Glutamatergic neuron (in vitro differentiated cells): ENCODE measurements around the gene SAMD8. TPM values are rescaled to one million over a fixed set of nuclear protein-coding genes. Genes with fewer than 3 reads are reported as not detected.

Experiments
- DNase-seq: peaks from one replicate; pipeline ENCODE4 v3.0.0; 2022
- H3K27ac Mint-ChIP-seq: one replicate; pipeline ENCODE4 v1.8.0; 2020; ENCODE audit warnings: mild to moderate bottlenecking, mixed read lengths, inconsistent platforms; ENCODE audit not compliant: unreplicated experiment
- H3K27me3 Mint-ChIP-seq: one replicate; pipeline ENCODE4 v1.8.0; 2020; ENCODE audit warnings: mild to moderate bottlenecking, moderate library complexity, mixed read lengths, inconsistent platforms; ENCODE audit not compliant: unreplicated experiment
- H3K36me3 Mint-ChIP-seq: one replicate; pipeline ENCODE4 v1.8.0; 2020; ENCODE audit warnings: mild to moderate bottlenecking, mixed read lengths, inconsistent platforms; ENCODE audit not compliant: unreplicated experiment
- H3K4me1 Mint-ChIP-seq: one replicate; pipeline ENCODE4 v1.8.0; 2020; ENCODE audit warnings: mild to moderate bottlenecking, low read depth, mixed read lengths, inconsistent platforms; ENCODE audit not compliant: unreplicated experiment
- H3K4me3 Mint-ChIP-seq: one replicate; pipeline ENCODE4 v1.8.0; 2020; ENCODE audit warnings: mild to moderate bottlenecking, mixed read lengths, inconsistent platforms; ENCODE audit not compliant: unreplicated experiment
- H3K9me3 Mint-ChIP-seq: one replicate; pipeline ENCODE4 v1.8.0; 2020; ENCODE audit warnings: mild to moderate bottlenecking, moderate library complexity, mixed read lengths, inconsistent platforms; ENCODE audit not compliant: unreplicated experiment
- long read RNA-seq: library from polyadenylated mRNA; unstranded; transcript quantifications from one replicate; pipeline ENCODE4 v2.0.0, GENCODE V29; 2020; ENCODE audit not compliant: unreplicated experiment
- total RNA-seq: library from RNA; stranded (reverse); fragmentation: NEBNext Ultra II Directional; extraction: Animal tissue kit (Norgen Biotek cat#: 25700); gene quantifications from one replicate; pipeline ENCODE4 v1.2.1, GENCODE V29; 2021; ENCODE audit not compliant: unreplicated experiment
- TF ChIP-seq, protein P1 (sequence below): fragments of 200-600 bp; sonication (generic); IDR thresholded peaks from one replicate; pipeline ENCODE4 v1.5.0; 2021; ENCODE audit not compliant: partially characterized antibody, unreplicated experiment

Gene SAMD8
- total RNA-seq, result 32.8 TPM
- long read RNA-seq, partial matches to known transcripts, result 2 of 5 reads
- long read RNA-seq, other reads (novel, unspliced or antisense), result 2 of 5 reads

DNA sequence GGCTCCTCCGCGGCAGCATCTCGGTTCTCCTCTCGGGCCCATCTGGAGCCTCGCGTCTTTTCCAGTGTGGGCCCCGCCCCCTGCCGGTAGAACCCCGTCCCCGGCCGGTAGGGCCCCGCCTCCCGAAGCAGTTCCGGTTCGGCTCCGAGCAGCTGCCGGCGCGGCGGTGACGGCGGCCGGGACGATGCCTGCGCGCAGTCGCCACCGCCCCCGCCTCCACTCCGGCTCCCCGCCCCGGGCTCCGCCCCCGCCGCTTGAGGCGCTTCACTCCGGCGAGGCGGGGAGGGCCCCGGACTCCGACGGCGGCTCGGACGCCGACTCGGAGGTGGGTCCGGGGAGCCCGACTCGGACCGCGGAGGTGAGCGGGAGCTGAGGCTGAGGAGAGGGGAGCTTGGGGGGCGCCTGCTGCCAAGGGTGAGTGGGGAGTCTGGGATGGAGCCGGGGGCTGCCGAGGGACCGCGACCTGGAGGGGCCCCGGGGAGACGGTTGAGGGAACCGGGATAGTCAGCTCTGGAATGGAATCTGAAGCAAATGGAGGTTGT, at the start of gene SAMD8:
Gene SAMD8 (plus strand): TSS at position 292 of the 542 bp plus-strand sequence. CDS start 38,873 bp downstream, outside the sequence.
- TF ChIP-seq, protein P1, sequence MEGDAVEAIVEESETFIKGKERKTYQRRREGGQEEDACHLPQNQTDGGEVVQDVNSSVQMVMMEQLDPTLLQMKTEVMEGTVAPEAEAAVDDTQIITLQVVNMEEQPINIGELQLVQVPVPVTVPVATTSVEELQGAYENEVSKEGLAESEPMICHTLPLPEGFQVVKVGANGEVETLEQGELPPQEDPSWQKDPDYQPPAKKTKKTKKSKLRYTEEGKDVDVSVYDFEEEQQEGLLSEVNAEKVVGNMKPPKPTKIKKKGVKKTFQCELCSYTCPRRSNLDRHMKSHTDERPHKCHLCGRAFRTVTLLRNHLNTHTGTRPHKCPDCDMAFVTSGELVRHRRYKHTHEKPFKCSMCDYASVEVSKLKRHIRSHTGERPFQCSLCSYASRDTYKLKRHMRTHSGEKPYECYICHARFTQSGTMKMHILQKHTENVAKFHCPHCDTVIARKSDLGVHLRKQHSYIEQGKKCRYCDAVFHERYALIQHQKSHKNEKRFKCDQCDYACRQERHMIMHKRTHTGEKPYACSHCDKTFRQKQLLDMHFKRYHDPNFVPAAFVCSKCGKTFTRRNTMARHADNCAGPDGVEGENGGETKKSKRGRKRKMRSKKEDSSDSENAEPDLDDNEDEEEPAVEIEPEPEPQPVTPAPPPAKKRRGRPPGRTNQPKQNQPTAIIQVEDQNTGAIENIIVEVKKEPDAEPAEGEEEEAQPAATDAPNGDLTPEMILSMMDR, result peak; percentile 76
- peak within 1 kb of the TSS; percentile 90 for H3K4me3 Mint-ChIP-seq
- peaks cover 8% of the 10 kb centered on the region for H3K27me3 Mint-ChIP-seq
- peak; percentile 98 for DNase-seq
- H3K36me3 Mint-ChIP-seq, result no peaks in the 10 kb centered on the region
- peak within 1 kb of the TSS; percentile 99 for H3K27ac Mint-ChIP-seq
- peaks cover 13% of the 10 kb centered on the region for H3K9me3 Mint-ChIP-seq
- H3K4me1 Mint-ChIP-seq, result peaks cover 6% of the 10 kb centered on the region

DNA sequence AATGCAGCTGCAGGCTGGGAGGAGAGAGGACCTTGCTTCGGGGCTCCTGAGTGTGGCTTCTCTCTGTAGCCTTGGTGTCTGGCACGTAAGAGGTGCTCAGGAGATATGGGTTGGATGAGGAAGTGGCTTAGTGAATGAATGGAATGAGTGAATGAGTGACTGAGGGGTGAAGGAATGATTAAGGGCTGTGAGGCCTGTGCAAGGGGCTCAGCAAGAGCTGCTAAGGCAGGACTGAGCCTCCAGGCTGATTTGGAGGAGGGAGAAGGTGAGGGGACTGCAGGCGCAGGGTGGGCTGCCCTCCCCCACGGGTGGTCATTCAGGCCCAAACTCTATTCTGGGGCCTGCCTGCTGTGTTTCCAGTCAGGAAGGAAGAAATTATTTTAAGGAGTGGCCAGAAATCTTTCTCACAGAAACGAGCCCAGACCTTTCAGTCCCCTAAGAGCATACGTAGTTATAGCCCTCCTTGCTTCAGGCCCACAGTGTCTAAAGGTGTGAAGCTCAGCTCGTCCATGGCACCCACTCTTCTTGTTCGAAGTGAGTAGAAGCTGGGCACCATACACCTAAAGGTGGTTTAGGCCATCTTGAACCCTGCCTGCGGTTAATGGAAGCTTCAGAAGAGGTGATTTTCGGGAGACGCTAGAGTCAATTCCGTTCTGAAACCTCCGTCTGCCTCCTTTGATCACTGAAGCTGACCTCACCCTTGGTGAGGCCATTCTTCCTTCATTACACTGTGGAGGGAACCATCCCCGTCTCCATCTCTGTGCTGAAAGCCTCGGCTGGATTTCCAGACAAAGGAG, 49.5 kb upstream of the SAMD8 start:
- peaks cover 3% of the 10 kb centered on the region for H3K9me3 Mint-ChIP-seq
- H3K27ac Mint-ChIP-seq, result no peak overlapping the region

DNA sequence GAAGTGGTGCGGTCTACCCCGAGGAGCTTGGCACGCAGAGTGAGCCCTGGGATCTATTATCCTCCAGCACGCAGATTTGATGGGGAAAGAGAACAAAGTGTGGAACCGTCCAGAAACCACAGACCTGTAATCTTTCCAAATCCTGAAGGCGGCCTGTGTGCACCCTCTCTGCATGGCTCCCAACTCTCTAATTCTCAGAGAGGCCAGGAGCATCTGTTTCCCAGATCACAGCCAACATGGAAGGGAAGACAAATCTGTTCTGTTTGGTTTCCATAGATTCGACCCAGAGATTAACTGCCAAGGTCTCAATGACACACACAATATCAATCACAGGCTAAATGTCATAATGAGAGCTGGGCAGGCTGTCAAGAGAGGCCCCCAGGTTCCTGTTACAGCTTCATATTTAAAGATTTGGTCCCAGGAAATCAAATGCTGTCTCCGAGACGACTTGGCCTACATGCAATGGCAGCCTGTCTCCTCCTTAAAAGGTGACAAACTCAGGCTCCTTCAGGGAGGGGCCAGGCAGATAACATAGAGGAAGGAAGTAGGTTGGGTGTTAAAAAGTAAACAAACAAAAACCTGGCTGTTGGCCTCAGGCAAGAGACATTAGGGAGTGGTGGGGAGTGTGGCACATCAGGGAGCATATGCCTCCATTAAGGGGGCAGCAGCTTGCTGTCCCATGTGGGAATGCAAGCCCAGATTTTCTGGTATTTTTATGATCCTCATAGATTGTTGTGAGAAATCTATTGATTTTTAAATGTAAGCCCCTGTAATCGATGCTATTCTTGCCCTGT, 48.8 kb upstream of the SAMD8 start:
- Mint-ChIP-seq H3K36me3 (no peaks in the 10 kb centered on the region), H3K9me3 (peaks cover 3% of the 10 kb centered on the region), H3K27me3 (no peaks in the 10 kb centered on the region), H3K4me1 (peaks cover 2% of the 10 kb centered on the region), H3K4me3 (no peak overlapping the region), H3K27ac (no peak overlapping the region)
- DNase-seq, result no peak
- TF ChIP-seq, protein P1, result no peak

More for the DNA sequence above, 49.5 kb upstream of the SAMD8 start:
- Mint-ChIP-seq H3K36me3 (no peaks in the 10 kb centered on the region), H3K4me1 (peaks cover 2% of the 10 kb centered on the region), H3K27me3 (peaks cover 2% of the 10 kb centered on the region), H3K4me3 (no peak overlapping the region)
- TF ChIP-seq, protein P1, result no peak
- DNase-seq, result no peak

DNA sequence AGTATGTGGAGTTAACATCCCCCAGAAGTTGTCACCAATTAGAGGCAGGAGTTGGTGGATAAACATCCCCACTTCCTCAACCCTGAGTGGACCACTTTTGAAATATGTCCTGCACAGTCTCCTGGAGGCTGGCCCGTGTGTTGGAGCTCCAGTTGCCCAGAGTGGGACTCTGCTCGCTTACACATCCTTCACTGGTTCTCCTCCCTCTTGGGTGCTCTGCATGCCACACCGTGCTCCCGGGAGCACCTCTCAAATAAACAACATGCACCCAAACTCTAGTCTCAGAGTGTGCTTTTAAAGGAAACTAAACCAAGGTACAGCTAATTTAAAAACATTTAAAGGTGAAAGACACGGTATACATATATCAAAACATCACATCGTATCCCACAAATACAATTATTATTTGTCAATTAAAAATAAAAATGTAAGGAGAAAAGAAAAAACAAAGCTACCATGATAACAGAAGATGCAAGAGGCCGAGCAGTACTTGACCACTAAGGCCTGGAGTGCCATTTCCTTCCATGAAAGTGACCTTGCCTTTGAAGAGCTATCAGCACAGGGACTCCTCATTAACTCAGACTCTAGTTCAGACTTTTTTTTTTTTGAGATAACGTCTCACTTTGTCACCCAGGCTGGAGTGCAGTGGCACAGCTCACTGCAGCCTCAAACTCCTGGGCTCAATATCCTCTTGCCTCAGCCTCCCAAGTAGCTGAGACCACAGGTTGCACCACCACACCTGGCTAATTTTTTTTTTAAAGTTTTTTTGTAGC, 47.8 kb upstream of the SAMD8 start:
- TF ChIP-seq, protein P1, result no peak
- Mint-ChIP-seq H3K36me3 (no peaks in the 10 kb centered on the region), H3K27me3 (no peaks in the 10 kb centered on the region), H3K4me1 (peaks cover 2% of the 10 kb centered on the region), H3K9me3 (peaks cover 3% of the 10 kb centered on the region), H3K27ac (no peak overlapping the region), H3K4me3 (no peak overlapping the region)
- no peak for DNase-seq
